Hematopoietic multipotent progenitor cell treated with erythropoietin and hydrocortisone succinate and interleukin-3 and kit ligand, for 8 days (in vitro differentiated cells): ENCODE data around the gene PAX2.

Experiments used
- DNase-seq: peaks from one replicate; pipeline ENCODE4 v3.0.0-alpha.2; 2015

PAX2 gene

GRCh38 chr10:100725071-100725471 is 20.3 kb upstream of the PAX2 start:
- DNase-seq = no peak

GRCh38 chr10:100725869-100726426 is 19.4 kb upstream of the PAX2 start:
- no peak for DNase-seq

- DNase-seq = no peak
Measured at GRCh38 chr10:100727808-100728207, 17.6 kb upstream of the PAX2 start.

GRCh38 chr10:100728928-100729861 is 16.2 kb upstream of the PAX2 start:
- DNase-seq = peak; percentile 21

GRCh38 chr10:100729862-100730724 is 15.3 kb upstream of the PAX2 start:
- no peak for DNase-seq

- no peak for DNase-seq
Measured at GRCh38 chr10:100730725-100731406, 14.5 kb upstream of the PAX2 start.

- DNase-seq = no peak
Measured at GRCh38 chr10:100731407-100732240, 13.8 kb upstream of the PAX2 start.

GRCh38 chr10:100732241-100732596 is 13.2 kb upstream of the PAX2 start:
- no peak for DNase-seq

GRCh38 chr10:100733329-100733728 is 12.1 kb upstream of the PAX2 start:
- DNase-seq = no peak

- no peak for DNase-seq
Measured at GRCh38 chr10:100734295-100735086, 10.9 kb upstream of the PAX2 start.

- DNase-seq = no peak
Measured at GRCh38 chr10:100735087-100735336, 10.4 kb upstream of the PAX2 start.

- DNase-seq = peak; percentile 9
Measured at GRCh38 chr10:100735337-100736143, 9.8 kb upstream of the PAX2 start.

GRCh38 chr10:100736144-100736808 is 9.1 kb upstream of the PAX2 start:
- no peak for DNase-seq

GRCh38 chr10:100736809-100737354 is 8.5 kb upstream of the PAX2 start:
- no peak for DNase-seq

GRCh38 chr10:100737355-100738054 is 7.9 kb upstream of the PAX2 start:
- DNase-seq = no peak

GRCh38 chr10:100738055-100738827 is 7.1 kb upstream of the PAX2 start:
- DNase-seq = no peak

GRCh38 chr10:100739517-100740368 is 5.6 kb upstream of the PAX2 start:
- no peak for DNase-seq
